H1 (cell line): ENCODE data around the gene PPP1CA. TPM values are rescaled to one million over a fixed set of nuclear protein-coding genes. Genes with fewer than 3 reads are reported as not detected.

Source experiments
- CTCF ChIA-PET: fragments of 300-600 bp; sonication (Branson Sonifier 250); formaldehyde crosslinking; loops from one replicate; lab custom pipeline; 2021; ENCODE audit not compliant: partially characterized antibody; lab: Charles Lee
- POLR2A ChIA-PET: fragments of 300-600 bp; sonication (Branson Sonifier 250); formaldehyde crosslinking; loops from one replicate; lab custom pipeline; 2021; ENCODE audit warnings: inconsistent platforms; ENCODE audit not compliant: partially characterized antibody; lab: Charles Lee
- DNase-seq, 2 experiments: peaks; one replicate each; pipeline versions ENCODE4 v3.0.0 to v3.0.0-alpha.2; 2010 to 2022; ENCODE audit warnings: low spot score in 2 of 2, low read depth in 1 of 2, mixed read lengths in 1 of 2
- FAIRE-seq: peaks from 2 replicates; lab custom pipeline; 2011; peaks lifted over from hg19 to GRCh38; lab: Jason Lieb, UNC
- H2AFZ ChIP-seq: 2 replicates; pipeline ENCODE4 v1.8.1; 2012; ENCODE audit warnings: low read length, inconsistent platforms
- H2AK5ac ChIP-seq: 2 replicates; pipeline ENCODE4 v1.6.1; 2013; ENCODE audit warnings: low read depth, low read length
- H2BK120ac ChIP-seq: replicated peaks from 2 replicates; pipeline ENCODE3; 2013; ENCODE audit warnings: low read depth, low read length, inconsistent platforms
- H2BK12ac ChIP-seq: 2 replicates; pipeline ENCODE4 v1.6.1; 2013; ENCODE audit warnings: low read depth, low read length
- H2BK15ac ChIP-seq: 2 replicates; pipeline ENCODE4 v1.6.1; 2013; ENCODE audit warnings: low read length
- H2BK20ac ChIP-seq: 2 replicates; pipeline ENCODE4 v1.6.1; 2013; ENCODE audit warnings: low read length
- H2BK5ac ChIP-seq: 2 replicates; pipeline ENCODE4 v1.6.1; 2013; ENCODE audit warnings: low read depth, low read length
- H3K14ac ChIP-seq: 2 replicates; pipeline ENCODE4 v1.6.1; 2013; ENCODE audit warnings: inconsistent platforms; ENCODE audit not compliant: insufficient read length
- H3K18ac ChIP-seq: 2 replicates; pipeline ENCODE4 v1.6.1; 2013; ENCODE audit warnings: low read length; ENCODE audit errors: extremely low read depth
- H3K23ac ChIP-seq: 2 replicates; pipeline ENCODE4 v1.6.1; 2013; ENCODE audit warnings: inconsistent platforms; ENCODE audit not compliant: insufficient read length
- H3K23me2 ChIP-seq: 2 replicates; pipeline ENCODE4 v1.6.1; 2013; ENCODE audit warnings: low read depth, low read length
- H3K27ac ChIP-seq: 2 replicates; pipeline ENCODE4 v1.6.1; 2011; ENCODE audit warnings: low read depth, low read length, inconsistent platforms
- H3K27me3 ChIP-seq, 4 experiments: replicated peaks in 1 of 4; 1 replicate in 1 of 4; 2 replicates in 3 of 4; pipeline versions ENCODE4 v1.6.1 to v1.8.1; 2011 to 2013; ENCODE audit warnings: low read length in 3 of 4, mild to moderate bottlenecking in 3 of 4, inconsistent platforms in 2 of 4, mixed read lengths in 2 of 4, moderate library complexity in 1 of 4; ENCODE audit not compliant: control insufficient read depth in 3 of 4, insufficient read depth in 3 of 4; ENCODE audit errors: extremely low read depth in 1 of 4
- H3K36me3 ChIP-seq, 4 experiments: 2 replicates each; pipeline versions ENCODE4 v1.6.1 to v1.8.1; 2011 to 2013; ENCODE audit warnings: mild to moderate bottlenecking in 4 of 4, low read length in 3 of 4, moderate library complexity in 2 of 4, control low read depth in 1 of 4, inconsistent platforms in 1 of 4; ENCODE audit not compliant: insufficient read depth in 4 of 4, control insufficient read depth in 2 of 4
- H3K4ac ChIP-seq: replicated peaks from 2 replicates; pipeline ENCODE3; 2013; ENCODE audit warnings: low read length, low read depth, mixed read lengths, inconsistent platforms; ENCODE audit not compliant: insufficient read length
- H3K4me1 ChIP-seq, 4 experiments: replicated peaks in 1 of 4; 1 replicate in 1 of 4; 2 replicates in 3 of 4; pipeline versions ENCODE4 v1.6.1 to v1.8.1; 2011 to 2013; ENCODE audit warnings: low read length in 3 of 4, inconsistent platforms in 2 of 4, mixed read lengths in 1 of 4; ENCODE audit not compliant: insufficient read depth in 4 of 4, control insufficient read depth in 3 of 4
- H3K4me2 ChIP-seq, 2 experiments: 2 replicates each; pipeline versions ENCODE4 v1.6.1 to v1.8.1; 2011 to 2013; ENCODE audit warnings: low read depth in 2 of 2, low read length in 2 of 2, control low read depth in 1 of 2, inconsistent platforms in 1 of 2, mild to moderate bottlenecking in 1 of 2; ENCODE audit not compliant: insufficient read depth in 1 of 2
- H3K4me3 ChIP-seq, 4 experiments: fragments of 200-600, 300-600 bp in 1 of 4; sonication (generic), shearing (Covaris generic), sonication (Bioruptor Twin) in 1 of 4; 2 replicates each; pipeline versions ENCODE4 v1.5.1 to v1.8.1; 2011 to 2016; ENCODE audit warnings: low read length in 4 of 4, low read depth in 3 of 4, control low read depth in 2 of 4, inconsistent platforms in 2 of 4, mild to moderate bottlenecking in 2 of 4, mixed read lengths in 1 of 4, moderate library complexity in 1 of 4; ENCODE audit not compliant: insufficient read depth in 2 of 4; ENCODE audit errors: extremely low read depth in 1 of 4
- H3K56ac ChIP-seq: replicated peaks from 2 replicates; pipeline ENCODE3; 2013; ENCODE audit warnings: low read depth, mild to moderate bottlenecking, mixed read lengths, low read length, inconsistent platforms; ENCODE audit not compliant: insufficient read length
- H3K79me1 ChIP-seq: 2 replicates; pipeline ENCODE4 v1.6.1; 2013; ENCODE audit warnings: low read depth, low read length, control low read depth
- H3K79me2 ChIP-seq, 2 experiments: 2 replicates each; pipeline versions ENCODE4 v1.6.1 to v1.8.1; 2012 to 2013; ENCODE audit warnings: low read length in 2 of 2, mild to moderate bottlenecking in 2 of 2, inconsistent platforms in 1 of 2; ENCODE audit not compliant: insufficient read depth in 2 of 2, control insufficient read depth in 1 of 2
- H3K9ac ChIP-seq, 4 experiments: replicated peaks in 1 of 4; 1 replicate in 1 of 4; 2 replicates in 3 of 4; pipeline versions ENCODE4 v1.6.1 to v1.8.1; 2011 to 2013; ENCODE audit warnings: low read depth in 3 of 4, low read length in 3 of 4, control low read depth in 2 of 4, mild to moderate bottlenecking in 2 of 4, moderate library complexity in 2 of 4, inconsistent platforms in 1 of 4; ENCODE audit errors: extremely low read depth in 1 of 4
- H3K9me3 ChIP-seq, 2 experiments: 2 replicates each; pipeline versions ENCODE4 v1.6.1 to v1.8.1; 2012 to 2013; ENCODE audit warnings: mild to moderate bottlenecking in 2 of 2, moderate library complexity in 2 of 2, control low read depth in 1 of 2, inconsistent platforms in 1 of 2, low read depth in 1 of 2, low read length in 1 of 2, mixed read lengths in 1 of 2; ENCODE audit not compliant: insufficient read depth in 2 of 2
- H4K20me1 ChIP-seq, 2 experiments: replicated peaks in 1 of 2; 2 replicates each; pipeline versions ENCODE3 to v1.8.1; 2011 to 2013; ENCODE audit warnings: inconsistent platforms in 2 of 2, low read length in 2 of 2, mild to moderate bottlenecking in 1 of 2; ENCODE audit not compliant: insufficient read depth in 2 of 2, control insufficient read depth in 1 of 2
- H4K5ac ChIP-seq: 2 replicates; pipeline ENCODE4 v1.6.1; 2013; ENCODE audit warnings: low read length, low read depth, mixed read lengths, inconsistent platforms; ENCODE audit not compliant: insufficient read length
- H4K8ac ChIP-seq: 2 replicates; pipeline ENCODE4 v1.8.0; 2013; ENCODE audit warnings: mild to moderate bottlenecking, moderate library complexity, low read length, inconsistent platforms; ENCODE audit not compliant: insufficient read depth; ENCODE audit errors: extremely low read depth
- H4K91ac ChIP-seq: replicated peaks from 2 replicates; pipeline ENCODE3; 2013; ENCODE audit warnings: low read length, mixed read lengths, inconsistent platforms; ENCODE audit not compliant: insufficient read length
- BRCA1 ChIP-seq: IDR thresholded peaks from 2 replicates; pipeline ENCODE4 v1.6.1; 2012; ENCODE audit warnings: low read depth, low read length, improper control_type of control experiment
- RAD21 ChIP-seq, 2 experiments: IDR thresholded peaks in 1 of 2; conservative IDR thresholded peaks in 1 of 2; 2 replicates each; pipeline ENCODE4 v1.6.1; 2011; ENCODE audit warnings: low read depth in 2 of 2, low read length in 2 of 2, improper control_type of control experiment in 1 of 2, inconsistent platforms in 1 of 2, mild to moderate bottlenecking in 1 of 2, moderate library complexity in 1 of 2
- TCF12 ChIP-seq: IDR thresholded peaks from 2 replicates; pipeline ENCODE4 v1.6.1; 2011; ENCODE audit warnings: low read depth, mild to moderate bottlenecking, low read length
- WGBS, 2 experiments: shearing (Covaris generic) in 1 of 2; methylation state at CpG; one replicate each; pipeline versions ENCODE4 v1.1.6 to v1.1.7; 2013 to 2015; ENCODE audit warnings: low lambda C conversion rate in 2 of 2, mixed read lengths in 2 of 2, inconsistent platforms in 1 of 2, low coverage in 1 of 2, missing lambda C conversion rate in 1 of 2; ENCODE audit not compliant: insufficient replicate concordance in 2 of 2, insufficient coverage in 1 of 2, insufficient read length in 1 of 2; ENCODE audit errors: extremely low coverage in 1 of 2, missing lambda C conversion rate in 1 of 2; 5-methylcytosine and 5-hydroxymethylcytosine counted together
- polyA plus RNA-seq, 7 experiments: library from polyadenylated mRNA; depleted of rRNA in 3 of 7; stranded (reverse) in 5 of 7; unstranded in 2 of 7; fragments of >200 nt in 5 of 7; fragments of 200-250 nt in 2 of 7; gene quantifications; 1 replicate in 5 of 7; 2 replicates in 1 of 7; 4 replicates in 1 of 7; pipeline versions ENCODE4 v1.2.1 to v1.2.3, GENCODE V29; 2011 to 2013; ENCODE audit warnings: missing spikeins in 2 of 7, mixed read lengths in 2 of 7
- total RNA-seq: library from RNA; stranded (reverse); fragmentation: NEBNext Ultra II Directional; extraction: Animal tissue kit (Norgen Biotek cat#: 25700); gene quantifications from 2 replicates; pipeline ENCODE4 v1.2.1, GENCODE V29; 2021

Gene PPP1CA
- total and polyA plus RNA-seq, 2 of the 8 experiments (the other 6 are each of a cell fraction or from before 2014, with no cell fraction given): 198 to 359 TPM

- H4K91ac ChIP-seq: no peak overlapping the region
- no peak overlapping the region for H3K23ac ChIP-seq
- H3K36me3 ChIP-seq: peaks cover 6 to 25% (median 14%) of the 10 kb centered on the region in 4 experiments; a peak in 7 of 8 replicates
- no peak for DNase-seq
- H2BK20ac ChIP-seq: no peak overlapping the region
- no peak overlapping the region for H3K4me2 ChIP-seq
- TF ChIP-seq BRCA1: no peak
- no peak for TF ChIP-seq TCF12
- no peak for TF ChIP-seq RAD21 (IDR thresholded peaks at IDR 0.05 in 1 of 2, conservative IDR thresholded peaks at IDR 0.05 in 1 of 2; ENCODE audit: low read depth in 2 of 2, low read length in 2 of 2)
- no peaks in the 10 kb centered on the region for H3K9me3 ChIP-seq
- H2AK5ac ChIP-seq: no peak overlapping the region
- H3K9ac ChIP-seq: no peak overlapping the region
- H2BK5ac ChIP-seq: no peak overlapping the region; the same call in 1 of the 2 replicates
- H4K20me1 ChIP-seq: peaks cover 0 to 19% of the 10 kb centered on the region in 2 experiments
- H3K27me3 ChIP-seq: no peaks in the 10 kb centered on the region
- no peak overlapping the region for H3K27ac ChIP-seq
- WGBS, 2 experiments: 91% methylated on average over 22 of the region's 23 CpGs; no CpG with 5 or more reads in 1 of the 2 experiments
- H3K79me2 ChIP-seq: peaks cover 0 to under 1% of the 10 kb centered on the region in 2 experiments; a peak in 2 of 4 replicates
- no peaks in the 10 kb centered on the region for H3K23me2 ChIP-seq
- H3K4me1 ChIP-seq: peaks cover 0 to 17% (median 14%) of the 10 kb centered on the region in 4 experiments; a peak in 6 of 7 replicates
- no peak overlapping the region for H3K56ac ChIP-seq
- no peak for FAIRE-seq
- H4K5ac ChIP-seq: no peak overlapping the region
- H2AFZ ChIP-seq: no peak overlapping the region
- no peak overlapping the region for H2BK12ac ChIP-seq
- H4K8ac ChIP-seq: no peak overlapping the region
- ChIA-PET POLR2A (interaction anchor here (1.0 to 12.5 kb wide), 5 partner anchors 15 to 43 kb away, joined by 3 to 104 read pairs (median 4); partner anchors contain the start of genes CARNS1, PPP1CA and RAD9A), CTCF (no interaction called here)
- no peak overlapping the region for H3K18ac ChIP-seq
- no peak overlapping the region for H3K14ac ChIP-seq
- no peaks in the 10 kb centered on the region for H3K79me1 ChIP-seq
- no peak overlapping the region for H3K4ac ChIP-seq
- H2BK15ac ChIP-seq: no peak overlapping the region
- no peak overlapping the region for H3K4me3 ChIP-seq
- no peak overlapping the region for H2BK120ac ChIP-seq
These were observed 32.8 kb upstream of the PPP1CA start for GRCh38 chr11:67434395-67434881.
